IMR-90 (cell line): ENCODE data around the gene CDK1. TPM values are rescaled to one million over a fixed set of nuclear protein-coding genes. Genes with fewer than 3 reads are reported as not detected.
A peak's percentile ranks its signal among the peaks of the same experiment; 100 is the strongest.

Source experiments
- ATAC-seq: fragments of 200-7000 bp; cut with Tn5 transposase; 2 replicates; pipeline ENCODE4 v1.9.1; 2020; ENCODE audit warnings: low read depth, mild to moderate bottlenecking, moderate library complexity
- BruUV-seq: library from RNA; stranded (reverse); fragments of 400-500 nt; replicated peaks from 2 replicates; lab custom pipeline; 2021; lab: Mats Ljungman, UMichigan
- CTCF ChIA-PET: fragments of 300-600 bp; formaldehyde crosslinking; extraction: SDS; loops from one replicate; lab custom pipeline; 2021; ENCODE audit warnings: antibody characterized with exemption; lab: Yijun Ruan, JAX
- POLR2A ChIA-PET: fragments of 300-600 bp; sonication (Branson Sonifier 250); formaldehyde crosslinking; loops from one replicate; lab custom pipeline; 2022; ENCODE audit warnings: antibody characterized with exemption; ENCODE audit not compliant: unreplicated experiment; lab: Charles Lee
- DNase-seq: peaks from one replicate; pipeline ENCODE4 v3.0.0; 2013
- H2AFZ ChIP-seq: replicated peaks from 2 replicates; pipeline ENCODE3; 2013; ENCODE audit warnings: low read length, mild to moderate bottlenecking; ENCODE audit not compliant: poor library complexity
- H2AK5ac ChIP-seq: 2 replicates; pipeline ENCODE4 v1.6.1; 2013; ENCODE audit warnings: low read depth, low read length, inconsistent platforms
- H2AK9ac ChIP-seq: replicated peaks from 2 replicates; pipeline ENCODE3; 2013; ENCODE audit warnings: mild to moderate bottlenecking, low read depth, low read length, moderate library complexity; ENCODE audit not compliant: poor library complexity
- H2BK120ac ChIP-seq: 2 replicates; pipeline ENCODE4 v1.6.1; 2013; ENCODE audit warnings: low read depth, low read length, inconsistent platforms
- H2BK15ac ChIP-seq: 3 replicates; pipeline ENCODE4 v1.6.1; 2013; ENCODE audit warnings: low read depth, low read length, inconsistent platforms
- H2BK20ac ChIP-seq: 2 replicates; pipeline ENCODE4 v1.6.1; 2013; ENCODE audit warnings: low read depth, mild to moderate bottlenecking, inconsistent platforms, low read length, moderate library complexity
- H2BK5ac ChIP-seq: 2 replicates; pipeline ENCODE4 v1.6.1; 2013; ENCODE audit warnings: mild to moderate bottlenecking, low read depth, low read length, inconsistent platforms; ENCODE audit not compliant: poor library complexity, severe bottlenecking
- H3K14ac ChIP-seq: replicated peaks from 2 replicates; pipeline ENCODE4 v1.6.1; 2013; ENCODE audit warnings: low read depth, low read length, inconsistent platforms
- H3K18ac ChIP-seq: 2 replicates; pipeline ENCODE4 v1.6.1; 2013; ENCODE audit warnings: low read depth, low read length, control low read depth
- H3K23ac ChIP-seq: 2 replicates; pipeline ENCODE4 v1.6.1; 2013; ENCODE audit warnings: low read depth, low read length, inconsistent platforms
- H3K27ac ChIP-seq: 2 replicates; pipeline ENCODE4 v1.5.1; 2013; ENCODE audit warnings: mild to moderate bottlenecking, control low read depth, low read length; ENCODE audit not compliant: insufficient read depth
- H3K27me3 ChIP-seq: 2 replicates; pipeline ENCODE4 v1.6.1; 2013; ENCODE audit warnings: low read length; ENCODE audit not compliant: control insufficient read depth, insufficient read depth
- H3K36me3 ChIP-seq: 2 replicates; pipeline ENCODE4 v1.6.1; 2013; ENCODE audit warnings: low read length, mixed read lengths; ENCODE audit not compliant: control insufficient read depth, insufficient read depth
- H3K4ac ChIP-seq: 2 replicates; pipeline ENCODE4 v1.6.1; 2013; ENCODE audit warnings: low read depth, low read length, inconsistent platforms
- H3K4me1 ChIP-seq: 2 replicates; pipeline ENCODE4 v1.6.1; 2013; ENCODE audit warnings: low read length, mixed read lengths; ENCODE audit not compliant: control insufficient read depth, insufficient read depth
- H3K4me2 ChIP-seq: 2 replicates; pipeline ENCODE4 v1.6.1; 2013; ENCODE audit warnings: low read depth, mild to moderate bottlenecking, control low read depth, low read length, moderate library complexity
- H3K4me3 ChIP-seq: 2 replicates; pipeline ENCODE4 v1.5.1; 2013; ENCODE audit warnings: low read depth, mild to moderate bottlenecking, control low read depth, low read length, moderate library complexity; ENCODE audit not compliant: insufficient read depth
- H3K56ac ChIP-seq: 2 replicates; pipeline ENCODE4 v1.6.1; 2013; ENCODE audit warnings: low read length, inconsistent platforms; ENCODE audit not compliant: insufficient read depth; ENCODE audit errors: extremely low read depth
- H3K79me1 ChIP-seq, 2 experiments: 2 replicates each; pipeline ENCODE4 v1.6.1; 2013; ENCODE audit warnings: low read length in 2 of 2, inconsistent platforms in 1 of 2, low read depth in 1 of 2
- H3K9ac ChIP-seq: 2 replicates; pipeline ENCODE4 v1.6.1; 2013; ENCODE audit warnings: low read depth, low read length, control low read depth
- H3K9me1 ChIP-seq: 2 replicates; pipeline ENCODE4 v1.6.1; 2013; ENCODE audit warnings: low read length, inconsistent platforms; ENCODE audit not compliant: insufficient read depth
- H3K9me3 ChIP-seq: 2 replicates; pipeline ENCODE4 v1.6.1; 2013; ENCODE audit warnings: low read length; ENCODE audit not compliant: control insufficient read depth, insufficient read depth
- H4K20me1 ChIP-seq: 2 replicates; pipeline ENCODE4 v1.6.1; 2013; ENCODE audit warnings: low read length, inconsistent platforms; ENCODE audit not compliant: insufficient read depth
- H4K5ac ChIP-seq: 2 replicates; pipeline ENCODE4 v1.6.1; 2013; ENCODE audit warnings: mild to moderate bottlenecking, low read depth, low read length, control low read depth
- H4K8ac ChIP-seq, 2 experiments: 2 replicates each; pipeline ENCODE4 v1.6.1; 2013; ENCODE audit warnings: low read depth in 2 of 2, low read length in 2 of 2, control low read depth in 1 of 2, inconsistent platforms in 1 of 2
- H4K91ac ChIP-seq: 2 replicates; pipeline ENCODE4 v1.6.1; 2013; ENCODE audit warnings: low read depth, low read length, inconsistent platforms; ENCODE audit not compliant: insufficient read depth
- FOS ChIP-seq: fragments of 150-350 bp; IDR thresholded peaks from 2 replicates; pipeline ENCODE4 v1.6.1; 2016; ENCODE audit warnings: low read depth, low read length
- MAFK ChIP-seq: IDR thresholded peaks from 2 replicates; pipeline ENCODE4 v1.6.1; 2012; ENCODE audit warnings: low read depth, low read length, improper control_type of control experiment
- MXI1 ChIP-seq: IDR thresholded peaks from 2 replicates; pipeline ENCODE4 v1.6.1; 2012; ENCODE audit warnings: low read depth, mild to moderate bottlenecking, low read length, moderate library complexity, borderline replicate concordance
- WGBS, 2 experiments: methylation state at CpG; one replicate each; pipeline versions ENCODE4 v1.1.5 to v1.1.7; 2013; ENCODE audit warnings: missing lambda C conversion rate in 2 of 2; ENCODE audit not compliant: insufficient read length in 1 of 2; ENCODE audit errors: extremely low coverage in 2 of 2; 5-methylcytosine and 5-hydroxymethylcytosine counted together
- dilution Hi-C: fragments of 300-500 bp; cut with HindIII; formaldehyde crosslinking; loops from one replicate; pipeline ENCODE4 v1.14.3; 2018; ENCODE audit warnings: low sequenced_read_pairs; ENCODE audit not compliant: unreplicated experiment
- in situ Hi-C: fragments of 300-500 bp; cut with MboI; formaldehyde crosslinking; loops from 3 replicates; pipeline ENCODE4 v1.14.3; 2019; ENCODE audit warnings: low sequenced_read_pairs, inconsistent platforms, mixed read lengths
- intact Hi-C: fragments of 100-400 bp; cut with micrococcal nuclease; formaldehyde crosslinking; loops from 2 replicates; pipeline ENCODE4 v1.10.0; 2022
- polyA plus RNA-seq, 3 experiments: library from polyadenylated mRNA; depleted of rRNA; stranded (reverse); fragments of >200 nt; gene quantifications; 2 replicates each; pipeline ENCODE4 v1.2.3, GENCODE V29; 2012; ENCODE audit warnings: low replicate concordance in 1 of 3
- total RNA-seq: library from RNA; depleted of rRNA; stranded (reverse); fragments of >200 nt; gene quantifications from 2 replicates; pipeline ENCODE4 v1.2.3, GENCODE V29; 2012

The CDK1 gene
- total and polyA plus RNA-seq, 2 of the 4 experiments (the other 2 are of a cell fraction): 21.9 to 28.1 TPM

- TF ChIP-seq MXI1: no peak
Observed at GRCh38 chr10:60817398-60817805, 39.1 kb downstream of the CDK1 start (continued).

GRCh38 chr10:60818134-60818770 lies 40.0 kb downstream of the CDK1 start:
- DNase-seq (peak; percentile 65), ATAC-seq (no peak)
- Histone ChIP-seq H3K9ac (no peak overlapping the region; the same call in 1 of the 2 replicates), H3K56ac (no peak overlapping the region), H3K27ac (no peak overlapping the region), H2AK5ac (peak overlapping the region; percentile 94; the same call in 1 of the 2 replicates), H3K4me2 (no peak overlapping the region), H3K79me1 (no peaks in the 10 kb centered on the region), H2AK9ac (no peak overlapping the region), H3K4me3 (no peak overlapping the region), H2BK5ac (peak overlapping the region; percentile 36), H2BK120ac (peak overlapping the region; percentile 61), H3K9me3 (no peaks in the 10 kb centered on the region), H4K91ac (peak overlapping the region; percentile 66; the same call in 1 of the 2 replicates), H3K27me3 (no peaks in the 10 kb centered on the region), H3K14ac (peak overlapping the region; percentile 70), H4K5ac (no peak overlapping the region), H3K36me3 (no peaks in the 10 kb centered on the region), H3K4ac (peak overlapping the region; percentile 61; the same call in 1 of the 2 replicates), H3K23ac (0 out of 2 replicates have a peak overlapping the region, but pooled peaks have one; percentile 10), H4K8ac (peak overlapping the region in 1 of 2 experiments; percentile 11; a peak in 1 of 4 replicates), H3K9me1 (0 out of 2 replicates have a peak, but pooled peaks cover 6% of the 10 kb centered on the region), H2BK15ac (peak overlapping the region; percentile 73; the same call in 1 of the 3 replicates), H4K20me1 (no peaks in the 10 kb centered on the region), H2AFZ (peak overlapping the region; percentile 33), H2BK20ac (peak overlapping the region; percentile 57; the same call in 1 of the 2 replicates), H3K18ac (no peak overlapping the region), H3K4me1 (peaks cover 13% of the 10 kb centered on the region)
- no TSS peak for BruUV-seq
- no CpG with 5 or more reads among the region's 3 CpGs for WGBS, 2 experiments
- POLR2A ChIA-PET: no interaction called here
- intact Hi-C loops: loop anchor here (5.0 to 10.0 kb wide), 3 partner anchors 667 to 1237 kb away; partner anchors contain the start of gene ARID5B
- in situ Hi-C loops: loop anchor here (10.0 to 25.0 kb wide), 4 partner anchors 467 to 1419 kb away; no protein-coding TSS in a partner anchor
- CTCF ChIA-PET: no interaction called here
- dilution Hi-C loops: no loop called here
- TF ChIP-seq FOS: 0 out of 2 replicates have a peak, but pooled peaks have one; percentile 12
- TF ChIP-seq MAFK: no peak
